Hematopoietic multipotent progenitor cell treated with erythropoietin and hydrocortisone succinate and interleukin-3 and kit ligand, for 6 days (in vitro differentiated cells): ENCODE data around the gene FOXO3.

Source experiments
- DNase-seq: peaks from one replicate; pipeline ENCODE4 v3.0.0-alpha.2; 2015

FOXO3 gene

DNA sequence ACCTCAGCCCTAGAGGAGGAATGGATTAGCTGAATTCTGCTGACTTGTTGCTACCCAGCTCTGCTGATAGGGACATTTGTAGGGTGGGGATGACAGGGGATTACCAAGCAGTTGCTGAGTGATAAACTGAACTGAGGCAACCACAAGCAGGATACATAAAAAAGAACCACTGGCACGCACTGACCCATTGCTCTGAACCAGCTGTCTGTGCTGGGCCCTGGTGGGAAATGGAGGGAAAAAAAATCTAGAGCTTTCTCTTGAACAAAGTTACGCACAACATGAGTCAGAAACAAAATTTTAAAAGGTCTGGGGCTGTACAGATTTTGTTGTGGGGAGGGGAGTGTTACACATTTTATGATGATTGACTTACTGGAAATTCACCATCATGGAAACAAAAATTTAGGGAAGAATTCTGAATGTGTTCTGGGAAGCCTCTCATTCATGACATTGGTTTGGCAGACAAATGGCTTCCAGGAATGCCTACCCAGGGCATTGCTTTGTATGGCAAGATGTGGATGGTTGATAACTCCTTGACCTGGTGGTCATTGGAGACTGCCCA lies 37.7 kb downstream of the FOXO3 start:
- peak; percentile 97 for DNase-seq

GRCh38 chr6:108604156-108604555 lies 43.4 kb downstream of the FOXO3 start:
- no peak for DNase-seq

DNA sequence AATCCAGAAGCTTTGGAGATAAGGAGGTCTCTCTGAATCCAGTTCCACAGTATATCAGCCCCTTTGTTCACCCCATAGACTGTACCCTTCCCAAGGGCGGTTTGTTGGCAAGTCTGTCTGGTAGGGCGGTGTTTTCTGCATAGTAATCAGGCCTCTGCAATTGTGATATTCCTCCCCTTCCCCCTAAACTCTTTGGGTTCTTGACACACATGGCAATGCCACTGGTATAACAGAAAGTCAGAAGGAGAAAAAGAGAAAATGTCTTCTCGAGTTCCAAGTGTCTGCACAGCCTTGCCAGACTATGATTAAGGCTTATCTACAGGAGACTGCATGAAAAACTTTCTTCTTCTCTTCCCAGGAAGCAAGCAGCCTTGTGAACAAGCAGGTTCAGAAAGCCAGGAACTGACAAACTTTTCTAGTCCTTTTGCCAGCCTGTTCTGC lies 45.6 kb downstream of the FOXO3 start:
- DNase-seq, result peak; percentile 89

DNA sequence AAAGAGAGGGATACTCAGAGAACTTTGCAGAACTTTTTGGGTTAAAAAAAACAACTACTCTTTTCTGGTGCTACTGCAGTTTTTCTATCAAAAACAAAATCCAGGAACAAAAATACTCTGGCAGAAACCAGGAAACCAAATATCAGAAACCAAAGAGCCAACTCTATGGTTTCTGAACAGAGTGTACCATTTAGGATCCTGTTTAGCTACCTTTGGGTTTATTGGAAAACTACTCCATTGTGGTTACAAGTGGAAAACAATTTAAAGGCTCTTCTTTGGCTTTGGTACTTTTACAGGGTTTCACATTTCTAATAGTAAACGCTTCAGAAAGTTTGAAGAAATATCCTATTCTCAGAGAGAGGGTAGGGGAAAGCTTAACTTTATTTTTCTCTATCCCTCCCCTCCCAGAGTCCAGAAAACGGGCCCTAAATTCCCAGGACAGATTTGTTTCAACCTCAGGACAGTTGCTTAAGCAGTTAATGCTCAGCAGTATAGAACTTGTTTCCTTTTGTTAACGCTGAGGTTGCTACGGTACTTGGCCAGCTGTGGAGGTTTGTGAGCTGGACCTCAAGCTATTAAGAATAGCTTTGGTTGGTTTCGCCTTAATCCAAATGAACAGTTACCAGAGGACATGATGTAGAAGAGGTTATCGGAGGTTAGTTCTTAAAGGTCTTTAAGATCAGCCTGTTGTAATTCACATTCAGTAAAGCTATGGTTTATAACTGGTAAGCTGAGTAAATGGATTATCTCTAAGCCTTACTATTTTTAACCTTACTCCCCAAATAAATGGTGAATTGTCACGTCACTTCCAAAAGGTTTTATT lies 47.9 kb downstream of the FOXO3 start:
- DNase-seq, result no peak

DNA sequence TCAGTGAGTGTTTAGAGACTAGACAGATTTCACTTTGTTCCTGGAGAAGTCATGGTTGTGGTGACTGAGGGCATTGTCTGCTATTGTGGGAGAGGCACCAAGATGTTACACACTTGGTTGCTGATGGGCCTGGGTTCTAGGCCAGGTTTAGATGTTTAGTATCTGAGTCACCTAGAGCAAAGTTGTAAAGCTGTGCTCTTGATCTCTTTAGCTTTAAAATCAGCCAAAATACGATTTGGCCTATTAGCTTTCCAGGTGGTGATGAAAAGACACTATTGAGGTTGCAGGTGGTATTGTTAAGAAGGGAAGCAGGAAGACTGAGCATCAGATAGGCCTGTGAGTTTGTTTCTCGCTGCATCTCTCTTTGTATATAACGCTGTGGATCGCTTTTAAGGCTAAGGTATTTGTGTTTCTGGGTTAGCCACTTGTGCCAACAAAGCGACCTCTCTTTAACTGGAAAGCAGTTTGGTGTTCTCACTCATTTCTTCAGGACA lies 48.6 kb downstream of the FOXO3 start:
- DNase-seq, result no peak

- no peak for DNase-seq
These were observed 49.6 kb downstream of the FOXO3 start for GRCh38 chr6:108610270-108610839.

- no peak for DNase-seq
These were observed 50.4 kb downstream of the FOXO3 start for GRCh38 chr6:108610957-108611586.

DNA sequence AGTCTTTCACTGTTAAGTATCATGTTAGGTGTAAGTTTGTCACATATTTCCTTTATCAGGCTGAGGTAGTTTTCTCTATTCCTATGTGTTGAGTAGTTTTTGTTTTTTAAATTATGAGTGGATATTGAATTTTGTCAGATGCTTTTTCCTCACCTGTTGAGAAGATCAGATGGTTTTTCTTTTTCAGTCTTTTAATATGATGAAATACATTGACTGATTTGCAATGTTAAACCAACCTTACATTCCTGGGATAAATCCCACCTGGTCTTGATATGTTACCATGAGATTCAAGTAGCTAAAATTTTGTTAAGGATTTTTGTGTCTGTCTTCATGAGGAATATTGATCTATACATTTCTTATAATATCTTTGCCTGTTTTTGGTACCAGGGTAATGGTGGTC lies 52.1 kb downstream of the FOXO3 start:
- DNase-seq, result no peak

GRCh38 chr6:108616544-108616943 lies 55.8 kb downstream of the FOXO3 start:
- peak; percentile 40 for DNase-seq

- peak; percentile 52 for DNase-seq
These were observed 56.3 kb downstream of the FOXO3 start for GRCh38 chr6:108616973-108617372.

- no peak for DNase-seq
These were observed 58.0 kb downstream of the FOXO3 start for GRCh38 chr6:108618623-108619152.

DNA sequence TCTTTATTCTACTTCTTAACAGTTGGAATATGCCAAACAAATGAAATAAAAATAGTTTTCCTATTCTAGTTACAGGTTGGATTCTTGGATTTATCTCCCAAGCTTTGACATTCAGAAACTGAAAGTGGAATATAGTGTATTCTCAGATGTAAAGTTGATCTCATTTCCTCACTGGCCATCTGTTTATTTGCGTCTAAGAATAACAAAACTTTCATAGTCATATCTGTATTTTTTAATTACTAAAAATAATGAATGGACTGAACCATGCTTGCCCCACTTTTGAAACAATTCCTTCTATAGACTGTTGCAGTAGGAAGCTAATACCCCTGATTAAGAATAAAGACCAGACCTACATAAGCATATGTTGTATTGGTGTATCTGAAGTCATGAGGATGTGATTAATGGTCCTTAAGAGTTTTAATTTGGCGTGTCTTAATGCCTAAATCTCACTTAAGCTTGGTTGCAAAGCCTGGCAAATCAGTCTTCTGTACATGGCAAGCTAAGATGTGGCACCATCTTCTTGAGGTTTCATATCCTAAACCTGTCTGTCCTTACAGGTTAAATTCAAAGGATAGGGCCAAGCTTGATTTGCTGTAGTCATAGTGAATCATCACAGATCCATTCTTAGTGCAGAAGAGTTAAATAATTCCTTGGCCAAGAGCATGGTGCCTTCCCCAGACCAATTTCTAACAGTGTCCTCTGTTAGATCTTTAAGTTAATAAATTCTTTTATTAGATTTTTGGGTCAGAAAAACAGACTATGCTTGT lies 58.9 kb downstream of the FOXO3 start:
- DNase-seq, result no peak

DNA sequence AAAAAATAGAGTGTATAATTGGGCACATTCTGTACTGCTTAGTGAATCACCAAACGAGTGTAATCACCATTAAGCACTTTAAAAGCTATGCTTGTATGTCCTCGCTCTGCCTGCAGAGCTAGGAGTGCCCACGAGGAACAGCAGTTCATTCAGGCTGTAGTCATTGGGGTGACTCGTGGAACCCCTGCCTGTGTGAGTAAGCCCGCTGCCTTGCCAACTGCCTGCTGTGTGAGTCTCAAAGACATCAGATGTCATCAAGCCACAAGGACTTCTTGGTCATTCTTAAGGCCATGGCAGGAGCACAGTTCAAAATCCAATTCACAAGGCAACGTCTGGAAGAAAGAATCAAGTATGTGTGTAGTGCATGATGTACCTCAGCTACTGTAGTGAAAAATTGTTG lies 60.4 kb downstream of the FOXO3 start:
- DNase-seq, result peak; percentile 59

GRCh38 chr6:108622641-108623298 lies 62.1 kb downstream of the FOXO3 start:
- DNase-seq, result peak; percentile 63

DNA sequence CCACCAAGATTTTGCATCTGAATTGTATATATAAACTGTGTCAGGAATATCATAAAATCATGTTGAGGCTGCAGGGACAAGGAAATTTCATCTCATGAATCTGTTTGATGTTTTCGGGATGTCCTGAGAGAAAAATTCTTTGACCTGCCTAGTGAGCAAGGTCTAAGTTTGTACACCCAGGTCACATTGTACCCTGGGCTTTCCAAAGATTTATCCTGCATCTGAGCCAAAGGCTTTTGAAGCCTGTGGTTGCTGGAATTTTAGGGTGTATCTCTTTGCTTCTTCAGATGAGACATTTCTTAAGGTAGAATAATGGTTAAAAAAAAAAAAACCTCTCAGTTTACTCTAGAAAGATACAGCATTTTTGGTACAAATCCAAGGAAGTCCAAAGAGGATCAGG lies 63.3 kb downstream of the FOXO3 start:
- DNase-seq, result no peak

DNA sequence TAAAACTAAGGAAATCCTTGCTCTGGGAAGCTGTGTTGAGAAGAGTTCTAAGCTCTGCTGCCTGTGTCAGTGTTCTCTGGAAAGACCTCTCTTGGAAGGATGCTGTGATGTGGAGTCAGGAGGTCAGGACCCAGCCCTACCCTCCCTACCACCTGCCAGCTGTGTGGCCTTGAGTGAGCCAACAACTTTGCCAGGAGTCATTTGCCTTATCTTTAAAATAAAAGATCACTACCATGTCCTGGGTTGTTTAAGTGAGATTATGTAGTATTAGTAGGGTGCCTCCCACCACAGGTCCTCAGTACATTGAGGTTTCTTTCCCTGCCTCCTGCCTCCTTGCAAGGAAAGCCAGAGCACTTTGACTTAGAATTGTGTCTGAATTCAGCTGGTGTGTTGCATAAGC lies 64.9 kb downstream of the FOXO3 start:
- DNase-seq, result peak; percentile 57

GRCh38 chr6:108626777-108627176 lies 66.1 kb downstream of the FOXO3 start:
- no peak for DNase-seq

DNA sequence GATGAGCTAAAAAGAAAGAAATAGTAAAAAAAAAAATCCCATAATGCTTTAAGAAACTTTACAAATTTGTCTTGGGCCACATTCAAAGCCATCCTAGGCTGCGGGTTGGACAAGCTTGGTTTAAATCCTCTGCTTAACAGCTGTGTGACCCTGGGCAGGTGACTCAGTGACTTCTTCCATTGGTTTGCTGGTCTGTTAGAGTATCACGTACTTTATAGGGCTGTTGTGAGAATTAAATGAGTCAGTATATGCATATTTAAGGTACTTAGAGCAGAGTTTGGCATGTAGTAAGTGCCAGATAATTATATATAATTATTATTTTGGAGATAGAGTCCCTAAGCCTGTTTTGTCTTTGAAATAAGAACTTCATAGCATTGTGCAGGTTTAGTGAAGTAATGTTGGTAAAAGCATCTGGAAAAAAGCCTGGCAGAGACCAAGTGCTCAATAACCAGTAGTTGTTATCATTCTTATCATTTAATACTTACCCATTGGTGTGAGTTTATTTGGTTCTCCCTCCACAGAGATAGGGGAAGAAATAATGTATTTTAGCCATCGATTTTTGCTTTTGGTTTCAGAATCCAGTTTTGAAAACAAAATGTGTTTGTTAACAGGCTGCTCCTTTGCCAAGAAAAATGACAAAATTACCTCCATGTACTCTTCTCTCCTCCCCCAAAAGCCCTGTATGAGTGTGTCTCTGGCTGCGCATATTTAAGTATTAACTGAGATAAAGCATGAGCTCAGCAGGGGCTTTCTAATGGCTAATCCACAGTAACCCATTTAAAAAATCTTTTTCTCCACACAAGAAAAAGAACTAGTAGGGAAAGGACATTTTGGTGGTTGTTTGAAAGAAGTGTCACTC lies 67.2 kb downstream of the FOXO3 start:
- peak; percentile 52 for DNase-seq

- DNase-seq, result peak; percentile 32
These were observed 69.5 kb downstream of the FOXO3 start for GRCh38 chr6:108630050-108630714.

DNA sequence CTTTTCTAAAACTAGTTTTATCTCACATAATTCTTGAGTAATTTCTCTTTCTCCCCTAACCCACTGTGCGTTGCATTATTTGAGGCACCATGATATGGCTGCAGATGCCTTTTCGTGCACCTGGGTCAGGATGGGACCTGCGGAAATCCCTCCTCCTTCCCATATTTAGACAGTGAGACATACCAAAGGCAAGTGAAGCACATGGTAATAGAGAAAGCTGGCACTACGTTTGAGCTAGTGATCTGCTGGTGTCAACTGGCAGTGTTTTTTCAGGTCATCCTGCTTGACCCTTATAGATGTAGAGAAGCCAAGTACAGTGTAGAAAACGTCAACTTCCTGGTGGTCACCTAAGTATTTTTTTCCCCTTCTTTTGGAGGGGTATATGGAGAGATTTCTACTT lies 71.7 kb downstream of the FOXO3 start:
- DNase-seq, result no peak
